GM20000 (cell line): ENCODE data around the gene PCDH19.

Source experiments
- DNase-seq: peaks from one replicate; pipeline ENCODE4 v3.0.0; 2012; ENCODE audit warnings: low spot score
- CTCF ChIP-seq: IDR thresholded peaks from 2 replicates; pipeline ENCODE4 v1.5.1; 2012; ENCODE audit warnings: mild to moderate bottlenecking, control low read depth; ENCODE audit errors: extremely low read depth, missing control alignments

Gene PCDH19

GRCh38 chrX:100358766-100359165 lies 51.3 kb downstream of the PCDH19 start:
- TF ChIP-seq CTCF = no peak
- no peak for DNase-seq

GRCh38 chrX:100356351-100356896 lies 53.6 kb downstream of the PCDH19 start:
- TF ChIP-seq CTCF = no peak
- no peak for DNase-seq

GRCh38 chrX:100355680-100356079 lies 54.4 kb downstream of the PCDH19 start:
- DNase-seq = no peak
- no peak for TF ChIP-seq CTCF

- no peak for TF ChIP-seq CTCF
- no peak for DNase-seq
Measured at GRCh38 chrX:100353326-100353725, 56.7 kb downstream of the PCDH19 start.

- TF ChIP-seq CTCF = no peak
- no peak for DNase-seq
Measured at GRCh38 chrX:100350704-100351489, 59.2 kb downstream of the PCDH19 start.

- TF ChIP-seq CTCF = no peak
- no peak for DNase-seq
Measured at GRCh38 chrX:100349391-100349790, 60.7 kb downstream of the PCDH19 start.

GRCh38 chrX:100341142-100341510 lies 68.9 kb downstream of the PCDH19 start:
- no peak for DNase-seq
- TF ChIP-seq CTCF = no peak
